Measurements from ENCODE around the gene RNF220.

- no peak for TF ChIP-seq HNRNPUL1 (IDR thresholded peaks at IDR 0.05; ENCODE audit: low read length)
- TF ChIP-seq CEBPB (tag; IDR thresholded peaks at IDR 0.05): no peak
- TF ChIP-seq JUN (IDR thresholded peaks at IDR 0.05; ENCODE audit: borderline replicate concordance, low read depth, low read length): no peak
- TF ChIP-seq JUN (CRISPR knock-in tag; IDR thresholded peaks at IDR 0.05; ENCODE audit: borderline replicate concordance): no peak
- TF ChIP-seq, protein P1, sequence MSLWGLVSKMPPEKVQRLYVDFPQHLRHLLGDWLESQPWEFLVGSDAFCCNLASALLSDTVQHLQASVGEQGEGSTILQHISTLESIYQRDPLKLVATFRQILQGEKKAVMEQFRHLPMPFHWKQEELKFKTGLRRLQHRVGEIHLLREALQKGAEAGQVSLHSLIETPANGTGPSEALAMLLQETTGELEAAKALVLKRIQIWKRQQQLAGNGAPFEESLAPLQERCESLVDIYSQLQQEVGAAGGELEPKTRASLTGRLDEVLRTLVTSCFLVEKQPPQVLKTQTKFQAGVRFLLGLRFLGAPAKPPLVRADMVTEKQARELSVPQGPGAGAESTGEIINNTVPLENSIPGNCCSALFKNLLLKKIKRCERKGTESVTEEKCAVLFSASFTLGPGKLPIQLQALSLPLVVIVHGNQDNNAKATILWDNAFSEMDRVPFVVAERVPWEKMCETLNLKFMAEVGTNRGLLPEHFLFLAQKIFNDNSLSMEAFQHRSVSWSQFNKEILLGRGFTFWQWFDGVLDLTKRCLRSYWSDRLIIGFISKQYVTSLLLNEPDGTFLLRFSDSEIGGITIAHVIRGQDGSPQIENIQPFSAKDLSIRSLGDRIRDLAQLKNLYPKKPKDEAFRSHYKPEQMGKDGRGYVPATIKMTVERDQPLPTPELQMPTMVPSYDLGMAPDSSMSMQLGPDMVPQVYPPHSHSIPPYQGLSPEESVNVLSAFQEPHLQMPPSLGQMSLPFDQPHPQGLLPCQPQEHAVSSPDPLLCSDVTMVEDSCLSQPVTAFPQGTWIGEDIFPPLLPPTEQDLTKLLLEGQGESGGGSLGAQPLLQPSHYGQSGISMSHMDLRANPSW (CRISPR knock-in tag; IDR thresholded peaks at IDR 0.05): no peak
- no peak for TF ChIP-seq MEF2D (tag; conservative IDR thresholded peaks at IDR 0.05; ENCODE audit: low read depth)
- no peak for TF ChIP-seq BHLHE40 (IDR thresholded peaks at IDR 0.05; ENCODE audit: low read length)
- TF ChIP-seq HDAC6 (IDR thresholded peaks at IDR 0.05; ENCODE audit: low read depth, low read length): no peak
- TF ChIP-seq CBX8 (IDR thresholded peaks at IDR 0.05; ENCODE audit: borderline replicate concordance, extremely low read depth, low read depth, low read length, poor library complexity, severe bottlenecking): no peak
- no peak for TF ChIP-seq ZNF347 (CRISPR knock-in tag; IDR thresholded peaks at IDR 0.05; ENCODE audit: low read depth)
- TF ChIP-seq FIP1L1 (IDR thresholded peaks at IDR 0.05; ENCODE audit: low read depth, low read length, poor library complexity, severe bottlenecking): no peak
- TF ChIP-seq ELF1 (tag; IDR thresholded peaks at IDR 0.05): no peak
- TF ChIP-seq ZBED1 (IDR thresholded peaks at IDR 0.05): no peak
These were observed 127.5 kb downstream of the RNF220 start for GRCh38 chr1:44532567-44532944.

Measured in K562 (cell line).